HepG2 (cell line): ENCODE results near the gene TTC31. TPM values are rescaled to one million over a fixed set of nuclear protein-coding genes. Genes with fewer than 3 reads are reported as not detected.

Experiments used
- ATAC-seq: fragments of 200-7000 bp; cut with Tn5 transposase; 3 replicates; pipeline ENCODE4 v1.9.1; 2020; ENCODE audit warnings: mild to moderate bottlenecking, moderate library complexity
- BruUV-seq: library from RNA; stranded (reverse); fragments of 400-500 nt; replicated peaks from 2 replicates; lab custom pipeline; 2021; lab: Mats Ljungman, UMichigan
- CTCF ChIA-PET: fragments of 300-600 bp; formaldehyde crosslinking; extraction: SDS; loops from one replicate; lab custom pipeline; 2021; ENCODE audit warnings: low total read pairs, inconsistent platforms, low intra/inter-chr PET ratio; lab: Yijun Ruan, JAX
- POLR2A ChIA-PET: fragments of 350-600 bp; sonication (Branson Sonifier 250); formaldehyde crosslinking; loops from one replicate; lab custom pipeline; 2020; ENCODE audit warnings: antibody characterized with exemption, inconsistent platforms; lab: Yijun Ruan, JAX
- DNase-seq: peaks from one replicate; pipeline ENCODE4 v3.0.0-alpha.2; 2015; ENCODE audit warnings: low spot score
- FAIRE-seq: peaks from 3 replicates; lab custom pipeline; 2011; peaks lifted over from hg19 to GRCh38; lab: Jason Lieb, UNC
- H2AFZ ChIP-seq: one replicate; pipeline ENCODE4 v1.6.1; 2011; ENCODE audit warnings: low read length, inconsistent platforms
- H3K27ac ChIP-seq: fragments of 300-600 bp; 3 replicates; pipeline ENCODE4 v1.8.0; 2011; ENCODE audit warnings: mixed run types, mild to moderate bottlenecking, mixed read lengths, low read length, inconsistent platforms; ENCODE audit not compliant: insufficient read depth; ENCODE audit errors: extremely low read length
- H3K27me3 ChIP-seq, 2 experiments: fragments of 200-600 bp in 1 of 2; 2 replicates in 1 of 2; 3 replicates in 1 of 2; pipeline versions ENCODE4 v1.6.0 to v1.8.0; 2011; ENCODE audit warnings: low read length in 2 of 2, mild to moderate bottlenecking in 2 of 2, moderate library complexity in 2 of 2, inconsistent platforms in 1 of 2; ENCODE audit not compliant: insufficient read depth in 2 of 2, control insufficient read depth in 1 of 2
- H3K36me3 ChIP-seq, 2 experiments: fragments of 200-600 bp in 1 of 2; replicated peaks in 1 of 2; 2 replicates in 1 of 2; 3 replicates in 1 of 2; pipeline versions ENCODE4 v1.5.1 to v1.8.0; 2011; ENCODE audit warnings: low read length in 2 of 2, inconsistent platforms in 1 of 2; ENCODE audit not compliant: insufficient read depth in 2 of 2, control insufficient read depth in 1 of 2
- H3K4me1 ChIP-seq: 2 replicates; pipeline ENCODE4 v1.5.1; 2012; ENCODE audit warnings: low read length, inconsistent platforms; ENCODE audit not compliant: insufficient read depth
- H3K4me2 ChIP-seq: 2 replicates; pipeline ENCODE4 v1.6.0; 2011; ENCODE audit warnings: low read depth, low read length, inconsistent platforms
- H3K4me3 ChIP-seq, 3 experiments: fragments of 200-600 bp in 1 of 3; sonication (generic), shearing (Covaris generic) in 1 of 3; replicated peaks in 1 of 3; 2 replicates each; pipeline ENCODE4 v1.5.1; 2011 to 2016; ENCODE audit warnings: low read length in 3 of 3, inconsistent platforms in 2 of 3, low read depth in 2 of 3, mild to moderate bottlenecking in 2 of 3, control low read depth in 1 of 3, mixed read lengths in 1 of 3; ENCODE audit not compliant: insufficient read depth in 1 of 3
- H3K79me2 ChIP-seq: one replicate; pipeline ENCODE4 v1.6.1; 2011; ENCODE audit warnings: low read length, inconsistent platforms; ENCODE audit not compliant: insufficient read depth
- H3K9ac ChIP-seq: 2 replicates; pipeline ENCODE4 v1.6.0; 2011; ENCODE audit warnings: mild to moderate bottlenecking, low read depth, low read length, inconsistent platforms; ENCODE audit not compliant: insufficient read depth
- H3K9me3 ChIP-seq: 2 replicates; pipeline ENCODE4 v1.5.1; 2012; ENCODE audit warnings: mild to moderate bottlenecking, low read length
- H4K20me1 ChIP-seq: 2 replicates; pipeline ENCODE4 v1.6.0; 2011; ENCODE audit warnings: inconsistent platforms, mild to moderate bottlenecking, low read length, moderate library complexity; ENCODE audit not compliant: insufficient read depth
- BCL6 ChIP-seq: IDR thresholded peaks from 2 replicates; pipeline ENCODE4 v1.6.1; 2016; ENCODE audit warnings: missing genetic modification reagents, missing compliant biosample characterization
- GTF3A ChIP-seq: sonication (generic); formaldehyde crosslinking; conservative IDR thresholded peaks from 2 replicates; pipeline ENCODE4 v1.4.0; 2020; ENCODE audit warnings: mild to moderate bottlenecking, missing genetic modification reagents
- GZF1 ChIP-seq: sonication (generic); formaldehyde crosslinking; IDR thresholded peaks from 2 replicates; pipeline ENCODE4 v1.5.1; 2020; ENCODE audit warnings: mild to moderate bottlenecking, missing genetic modification reagents
- PLRG1 ChIP-seq: fragments of 450-650 bp; conservative IDR thresholded peaks from 2 replicates; pipeline ENCODE4 v1.6.1; 2016
- RFX1 ChIP-seq: fragments of 450-650 bp; IDR thresholded peaks from 2 replicates; pipeline ENCODE4 v1.6.1; 2017
- SP5 ChIP-seq: IDR thresholded peaks from 2 replicates; pipeline ENCODE4 v1.6.1; 2016; ENCODE audit warnings: low read depth, borderline replicate concordance
- TGIF2 ChIP-seq: IDR thresholded peaks from 2 replicates; pipeline ENCODE4 v1.6.1; 2016; ENCODE audit warnings: control low read depth, missing compliant biosample characterization
- ZC3H4 ChIP-seq: sonication (generic); formaldehyde crosslinking; IDR thresholded peaks from 2 replicates; pipeline ENCODE4 v1.4.0; 2020; ENCODE audit warnings: missing genetic modification reagents, borderline replicate concordance
- ZNF124 ChIP-seq: sonication (generic); formaldehyde crosslinking; IDR thresholded peaks from 2 replicates; pipeline ENCODE4 v1.4.0; 2020; ENCODE audit warnings: missing genetic modification reagents
- ZNF160 ChIP-seq: sonication (generic); formaldehyde crosslinking; IDR thresholded peaks from 2 replicates; pipeline ENCODE4 v1.8.0; 2022; ENCODE audit warnings: mild to moderate bottlenecking, inconsistent platforms, missing genetic modification reagents
- ZNF292 ChIP-seq: sonication (generic); formaldehyde crosslinking; IDR thresholded peaks from 2 replicates; pipeline ENCODE4 v1.8.1; 2022; ENCODE audit warnings: mild to moderate bottlenecking, low read depth, missing genetic modification reagents, borderline replicate concordance
- ZNF550 ChIP-seq: sonication (generic); formaldehyde crosslinking; IDR thresholded peaks from 2 replicates; pipeline ENCODE4 v1.4.0; 2020; ENCODE audit warnings: mild to moderate bottlenecking, missing genetic modification reagents, borderline replicate concordance
- ZNF660 ChIP-seq: sonication (generic); formaldehyde crosslinking; IDR thresholded peaks from 2 replicates; pipeline ENCODE4 v1.5.1; 2020; ENCODE audit warnings: mild to moderate bottlenecking, low read depth, missing genetic modification reagents, borderline replicate concordance
- ZNF788 ChIP-seq: sonication (generic); formaldehyde crosslinking; IDR thresholded peaks from 2 replicates; pipeline ENCODE4 v1.5.0; 2020; ENCODE audit warnings: mild to moderate bottlenecking, missing genetic modification reagents, borderline replicate concordance
- ZSCAN30 ChIP-seq: sonication (generic); formaldehyde crosslinking; IDR thresholded peaks from 2 replicates; pipeline ENCODE4 v1.5.0; 2020; ENCODE audit warnings: mild to moderate bottlenecking, missing genetic modification reagents
- WGBS: methylation state at CpG from one replicate; pipeline ENCODE4 v1.1.6; 2017; ENCODE audit warnings: low lambda C conversion rate; 5-methylcytosine and 5-hydroxymethylcytosine counted together
- in situ Hi-C: cut with HindIII; loops from 2 replicates; pipeline ENCODE4 v1.10.0; 2017; ENCODE audit warnings: low pct_unique_long_range_greater_than_20kb; ENCODE audit not compliant: extremely low pct_ligation_motif_present
- intact Hi-C: fragments of 100-400 bp; cut with micrococcal nuclease; formaldehyde crosslinking; loops from one replicate; pipeline ENCODE4 v1.10.0; 2022; ENCODE audit not compliant: unreplicated experiment
- polyA plus RNA-seq, 8 experiments: library from polyadenylated mRNA; depleted of rRNA in 3 of 8; stranded (reverse) in 7 of 8; unstranded in 1 of 8; fragments of >200 nt; fragmentation: Illumina TruSeq in 4 of 8; extraction: Trizol in 4 of 8; gene quantifications; 2 replicates each; pipeline versions ENCODE4 v1.2.1 to v1.2.3, GENCODE V29; 2011 to 2016; ENCODE audit warnings: low read depth in 4 of 8, missing spikeins in 1 of 8, mixed read lengths in 1 of 8; ENCODE audit not compliant: insufficient read depth in 1 of 8
- total RNA-seq, 5 experiments: library from RNA; depleted of rRNA; stranded (reverse); fragments of >200 nt; fragmentation: Illumina TruSeq; extraction: Trizol; gene quantifications; 2 replicates each; pipeline ENCODE4 v1.2.3, GENCODE V29; 2016; ENCODE audit warnings: low read depth in 1 of 5
- TF ChIP-seq, protein P1 (sequence below): sonication (generic); formaldehyde crosslinking; conservative IDR thresholded peaks from 2 replicates; pipeline ENCODE4 v1.4.0; 2020; ENCODE audit warnings: missing genetic modification reagents
- TF ChIP-seq, protein P2 (sequence below), 2 experiments: sonication (generic) in 1 of 2; formaldehyde crosslinking in 1 of 2; IDR thresholded peaks; 2 replicates each; pipeline versions ENCODE4 v1.5.1 to v1.6.1; 2011 to 2020; ENCODE audit warnings: borderline replicate concordance in 1 of 2, low read depth in 1 of 2, low read length in 1 of 2, mild to moderate bottlenecking in 1 of 2, missing genetic modification reagents in 1 of 2, moderate library complexity in 1 of 2
- TF ChIP-seq, protein P3 (sequence below): sonication (generic); formaldehyde crosslinking; IDR thresholded peaks from 2 replicates; pipeline ENCODE4 v1.5.1; 2020; ENCODE audit warnings: mild to moderate bottlenecking, missing genetic modification reagents, moderate library complexity

Gene TTC31
- total and polyA plus RNA-seq, 2 of the 13 experiments (the other 11 are each of a cell fraction or from before 2014, with no cell fraction given), result 28.3 to 39.5 TPM

DNA sequence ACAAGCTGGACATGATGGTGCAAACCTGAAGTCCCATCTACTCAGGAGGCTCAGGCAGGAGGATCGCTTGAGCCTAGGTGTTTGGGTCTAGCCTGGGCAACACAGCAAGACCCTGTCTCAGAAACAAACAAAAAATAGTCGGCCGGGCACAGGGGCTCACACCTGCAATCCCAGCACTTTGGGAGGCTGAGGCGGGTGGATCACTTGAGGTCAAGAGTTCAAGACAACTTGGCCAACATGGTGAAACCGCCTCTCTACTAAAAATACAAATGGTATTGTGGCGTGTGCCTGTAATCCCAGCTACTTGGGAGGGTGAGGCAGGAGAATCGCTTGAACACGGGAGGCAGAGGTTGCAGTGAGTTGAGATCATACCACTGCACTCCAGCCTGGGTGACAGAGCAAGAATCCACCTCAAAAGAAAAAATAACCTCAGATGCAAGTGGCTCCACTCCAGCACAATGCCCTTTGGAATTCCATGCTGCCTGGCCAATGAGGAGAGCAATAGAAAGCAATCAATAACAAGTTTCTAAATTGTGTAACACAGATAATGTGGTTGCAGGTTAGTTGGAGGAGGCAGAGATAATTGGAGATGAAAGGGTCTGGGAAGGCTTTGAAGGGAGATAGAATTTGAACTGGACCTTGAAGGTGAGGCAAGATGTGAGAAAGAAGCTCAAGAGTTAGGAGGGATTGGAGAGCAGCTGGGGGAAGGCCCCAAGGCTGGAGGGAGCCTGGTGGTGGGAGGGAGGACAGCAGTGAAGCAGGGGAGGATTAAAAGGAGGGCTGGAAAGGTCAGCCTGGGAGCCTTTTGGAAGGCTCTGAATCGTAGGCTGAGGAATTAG, 6.0 kb downstream of the TTC31 start:
- peak; percentile 93 for DNase-seq
- intact Hi-C loops, result loop anchor here (1.0 kb wide), 1 partner anchor 8 kb away; no protein-coding TSS in a partner anchor
- peak; percentile 83 for ATAC-seq
- peak; percentile 99 for FAIRE-seq
- no peak overlapping the region for H2AFZ ChIP-seq
- BruUV-seq, result TSS peak; percentile 48
- H3K4me1 ChIP-seq, result peaks cover 77% of the 10 kb centered on the region
- peak overlapping the region; percentile 32 for H3K9ac ChIP-seq
- no peaks in the 10 kb centered on the region for H3K27me3 ChIP-seq
- peak overlapping the region; percentile 48 for H3K4me2 ChIP-seq
- in situ Hi-C loops, result no loop called here
- peaks cover 34 to 44% of the 10 kb centered on the region in 2 experiments for H3K36me3 ChIP-seq
- ChIA-PET CTCF (interaction anchor here (1.3 kb wide), 1 partner anchor 13 kb away, joined by 5 read pairs; no protein-coding TSS in a partner anchor), POLR2A (interaction anchor here (0.7 to 20.6 kb wide), 13 partner anchors 8 to 563 kb away, joined by 3 to 795 read pairs (median 11); partner anchors contain the start of genes AUP1, DQX1, HTRA2 and INO80B)
- H3K4me3 ChIP-seq, result peak overlapping the region in 1 of 3 experiments; percentile 18; a peak in 2 of 6 replicates
- no peaks in the 10 kb centered on the region for H3K9me3 ChIP-seq
- H3K79me2 ChIP-seq, result peaks cover 4% of the 10 kb centered on the region
- 20% methylated on average over 9 of the region's 9 CpGs for WGBS
- no peaks in the 10 kb centered on the region for H4K20me1 ChIP-seq
- H3K27ac ChIP-seq, result peak overlapping the region; percentile 84
- TF ChIP-seq BCL6 (CRISPR knock-in tag) (peak; percentile 88), TGIF2 (CRISPR knock-in tag) (no peak), ZSCAN30 (CRISPR knock-in tag) (0 out of 2 replicates have a peak, but pooled peaks have one; percentile 43), ZNF124 (CRISPR knock-in tag) (peak; percentile 64; the same call in 1 of the 2 replicates), ZNF660 (no peak), RFX1 (no peak), ZNF160 (peak; percentile 13; the same call in 1 of the 2 replicates), ZC3H4 (CRISPR knock-in tag) (no peak), SP5 (peak; percentile 28; the same call in 1 of the 2 replicates), ZNF788 (CRISPR knock-in tag) (peak; percentile 16; the same call in 1 of the 2 replicates), ZNF550 (no peak), GZF1 (CRISPR knock-in tag) (0 out of 2 replicates have a peak, but pooled peaks have one; percentile 20), GTF3A (no peak), PLRG1 (no peak), ZNF292 (CRISPR knock-in tag) (peak; percentile 82; the same call in 1 of the 2 replicates)
- TF ChIP-seq, protein P1, sequence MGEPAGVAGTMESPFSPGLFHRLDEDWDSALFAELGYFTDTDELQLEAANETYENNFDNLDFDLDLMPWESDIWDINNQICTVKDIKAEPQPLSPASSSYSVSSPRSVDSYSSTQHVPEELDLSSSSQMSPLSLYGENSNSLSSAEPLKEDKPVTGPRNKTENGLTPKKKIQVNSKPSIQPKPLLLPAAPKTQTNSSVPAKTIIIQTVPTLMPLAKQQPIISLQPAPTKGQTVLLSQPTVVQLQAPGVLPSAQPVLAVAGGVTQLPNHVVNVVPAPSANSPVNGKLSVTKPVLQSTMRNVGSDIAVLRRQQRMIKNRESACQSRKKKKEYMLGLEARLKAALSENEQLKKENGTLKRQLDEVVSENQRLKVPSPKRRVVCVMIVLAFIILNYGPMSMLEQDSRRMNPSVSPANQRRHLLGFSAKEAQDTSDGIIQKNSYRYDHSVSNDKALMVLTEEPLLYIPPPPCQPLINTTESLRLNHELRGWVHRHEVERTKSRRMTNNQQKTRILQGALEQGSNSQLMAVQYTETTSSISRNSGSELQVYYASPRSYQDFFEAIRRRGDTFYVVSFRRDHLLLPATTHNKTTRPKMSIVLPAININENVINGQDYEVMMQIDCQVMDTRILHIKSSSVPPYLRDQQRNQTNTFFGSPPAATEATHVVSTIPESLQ (CRISPR knock-in tag), result no peak
- TF ChIP-seq, protein P2, sequence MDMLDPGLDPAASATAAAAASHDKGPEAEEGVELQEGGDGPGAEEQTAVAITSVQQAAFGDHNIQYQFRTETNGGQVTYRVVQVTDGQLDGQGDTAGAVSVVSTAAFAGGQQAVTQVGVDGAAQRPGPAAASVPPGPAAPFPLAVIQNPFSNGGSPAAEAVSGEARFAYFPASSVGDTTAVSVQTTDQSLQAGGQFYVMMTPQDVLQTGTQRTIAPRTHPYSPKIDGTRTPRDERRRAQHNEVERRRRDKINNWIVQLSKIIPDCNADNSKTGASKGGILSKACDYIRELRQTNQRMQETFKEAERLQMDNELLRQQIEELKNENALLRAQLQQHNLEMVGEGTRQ (IDR thresholded peaks at IDR 0.05; ENCODE audit: low read depth, low read length), result no peak
- TF ChIP-seq, protein P2 (CRISPR knock-in tag; IDR thresholded peaks at IDR 0.05; ENCODE audit: borderline replicate concordance), result no peak
- TF ChIP-seq, protein P3, sequence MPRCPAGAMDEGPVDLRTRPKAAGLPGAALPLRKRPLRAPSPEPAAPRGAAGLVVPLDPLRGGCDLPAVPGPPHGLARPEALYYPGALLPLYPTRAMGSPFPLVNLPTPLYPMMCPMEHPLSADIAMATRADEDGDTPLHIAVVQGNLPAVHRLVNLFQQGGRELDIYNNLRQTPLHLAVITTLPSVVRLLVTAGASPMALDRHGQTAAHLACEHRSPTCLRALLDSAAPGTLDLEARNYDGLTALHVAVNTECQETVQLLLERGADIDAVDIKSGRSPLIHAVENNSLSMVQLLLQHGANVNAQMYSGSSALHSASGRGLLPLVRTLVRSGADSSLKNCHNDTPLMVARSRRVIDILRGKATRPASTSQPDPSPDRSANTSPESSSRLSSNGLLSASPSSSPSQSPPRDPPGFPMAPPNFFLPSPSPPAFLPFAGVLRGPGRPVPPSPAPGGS (CRISPR knock-in tag), result no peak; the same call in 1 of the 2 replicates
